Uterus (tissue), 2 donors: ENCODE measurements around the gene KIF26B.

Experiments used
- POLR2A ChIP-seq, 2 donors: fragments of 450-650 bp; IDR thresholded peaks; one replicate each; pipeline ENCODE4 v1.6.1; 2016; ENCODE audit warnings: antibody characterized with exemption in 2 of 2, mild to moderate bottlenecking in 1 of 2, moderate library complexity in 1 of 2
- TF ChIP-seq, protein P1 (sequence below), 4 experiments: fragments of 200-600 bp in 2 of 4; fragments of 450-650 bp in 2 of 4; sonication (generic) in 2 of 4; IDR thresholded peaks; one replicate each; pipeline ENCODE4 v1.5.1; 2016 to 2019; ENCODE audit warnings: antibody characterized with exemption in 4 of 4, mild to moderate bottlenecking in 2 of 4, moderate library complexity in 1 of 4

GRCh38 chr1:245687152-245687635, 532.4 kb downstream of the KIF26B start:
- TF ChIP-seq, protein P1, sequence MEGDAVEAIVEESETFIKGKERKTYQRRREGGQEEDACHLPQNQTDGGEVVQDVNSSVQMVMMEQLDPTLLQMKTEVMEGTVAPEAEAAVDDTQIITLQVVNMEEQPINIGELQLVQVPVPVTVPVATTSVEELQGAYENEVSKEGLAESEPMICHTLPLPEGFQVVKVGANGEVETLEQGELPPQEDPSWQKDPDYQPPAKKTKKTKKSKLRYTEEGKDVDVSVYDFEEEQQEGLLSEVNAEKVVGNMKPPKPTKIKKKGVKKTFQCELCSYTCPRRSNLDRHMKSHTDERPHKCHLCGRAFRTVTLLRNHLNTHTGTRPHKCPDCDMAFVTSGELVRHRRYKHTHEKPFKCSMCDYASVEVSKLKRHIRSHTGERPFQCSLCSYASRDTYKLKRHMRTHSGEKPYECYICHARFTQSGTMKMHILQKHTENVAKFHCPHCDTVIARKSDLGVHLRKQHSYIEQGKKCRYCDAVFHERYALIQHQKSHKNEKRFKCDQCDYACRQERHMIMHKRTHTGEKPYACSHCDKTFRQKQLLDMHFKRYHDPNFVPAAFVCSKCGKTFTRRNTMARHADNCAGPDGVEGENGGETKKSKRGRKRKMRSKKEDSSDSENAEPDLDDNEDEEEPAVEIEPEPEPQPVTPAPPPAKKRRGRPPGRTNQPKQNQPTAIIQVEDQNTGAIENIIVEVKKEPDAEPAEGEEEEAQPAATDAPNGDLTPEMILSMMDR (IDR thresholded peaks at IDR 0.05), result no peak
- no peak for TF ChIP-seq POLR2A (IDR thresholded peaks at IDR 0.05)
